A673 (cell line): ENCODE results near the gene KLHL33. TPM values are rescaled to one million over a fixed set of nuclear protein-coding genes. Genes with fewer than 3 reads are reported as not detected.

Experiments
- BruUV-seq: library from RNA; stranded (reverse); fragments of 400-500 nt; replicated peaks from 2 replicates; lab custom pipeline; 2021; lab: Mats Ljungman, UMichigan
- CTCF ChIA-PET: fragments of 300-600 bp; sonication (Branson Sonifier 250); formaldehyde crosslinking; loops from one replicate; lab custom pipeline; 2022; ENCODE audit warnings: antibody characterized with exemption; lab: Charles Lee
- POLR2A ChIA-PET: fragments of 300-600 bp; sonication (Branson Sonifier 250); formaldehyde crosslinking; loops from one replicate; lab custom pipeline; 2022; ENCODE audit warnings: antibody characterized with exemption; ENCODE audit not compliant: low non-redundant PET; lab: Charles Lee
- DNase-seq: peaks from one replicate; pipeline ENCODE4 v3.0.0-alpha.2; 2015; ENCODE audit warnings: low spot score
- H3K27ac ChIP-seq: fragments of 200-600 bp; sonication (generic); 2 replicates; pipeline ENCODE4 v1.5.1; 2016; ENCODE audit warnings: mixed run types, low read depth, mild to moderate bottlenecking, mixed read lengths, antibody characterized with exemption, low read length; ENCODE audit not compliant: poor library complexity, severe bottlenecking
- H3K27me3 ChIP-seq: fragments of 200-600 bp; sonication (generic); replicated peaks from 2 replicates; pipeline ENCODE4 v1.6.1; 2017; ENCODE audit warnings: mixed run types, low read depth, mild to moderate bottlenecking, mixed read lengths, antibody characterized with exemption, low read length; ENCODE audit not compliant: insufficient read depth, poor library complexity
- H3K36me3 ChIP-seq: fragments of 200-600 bp; sonication (generic); 2 replicates; pipeline ENCODE4 v1.6.1; 2016; ENCODE audit warnings: mixed run types, mild to moderate bottlenecking, mixed read lengths, antibody characterized with exemption, low read length; ENCODE audit not compliant: insufficient read depth, poor library complexity, severe bottlenecking
- H3K4me1 ChIP-seq: fragments of 200-600 bp; sonication (generic); 2 replicates; pipeline ENCODE4 v1.6.1; 2017; ENCODE audit warnings: mixed run types, mild to moderate bottlenecking, mixed read lengths, antibody characterized with exemption, low read length; ENCODE audit not compliant: insufficient read depth, poor library complexity, severe bottlenecking
- H3K4me3 ChIP-seq: fragments of 200-600 bp; sonication (generic); 2 replicates; pipeline ENCODE4 v1.5.1; 2016; ENCODE audit warnings: low read depth, mixed run types, mild to moderate bottlenecking, mixed read lengths, low read length; ENCODE audit not compliant: poor library complexity, severe bottlenecking
- H3K9me3 ChIP-seq: fragments of 200-600 bp; sonication (generic); 2 replicates; pipeline ENCODE4 v1.6.1; 2016; ENCODE audit warnings: mixed run types, low read depth, mild to moderate bottlenecking, mixed read lengths, antibody characterized with exemption, low read length; ENCODE audit not compliant: poor library complexity, severe bottlenecking
- EZH2 ChIP-seq: fragments of 200-600 bp; sonication (generic); IDR thresholded peaks from 2 replicates; pipeline ENCODE4 v1.6.1; 2017; ENCODE audit warnings: borderline replicate concordance, low read depth, mild to moderate bottlenecking, mixed read lengths, antibody characterized with exemption, low read length; ENCODE audit not compliant: poor library complexity, severe bottlenecking
- intact Hi-C: fragments of 100-400 bp; cut with micrococcal nuclease; formaldehyde crosslinking; loops from one replicate; pipeline ENCODE4 v1.10.0; 2022; ENCODE audit not compliant: unreplicated experiment
- total RNA-seq: library from RNA; stranded (reverse); gene quantifications from 2 replicates; pipeline ENCODE4 v1.2.3, GENCODE V29; 2021
- TF ChIP-seq, protein P1 (sequence below): fragments of 300-800, 200-600 bp; sonication (generic); conservative IDR thresholded peaks from 2 replicates; pipeline ENCODE4 v1.5.1; 2017; ENCODE audit warnings: low read depth, mild to moderate bottlenecking, antibody characterized with exemption, low read length, moderate library complexity, mixed read lengths

The KLHL33 gene
- total RNA-seq, 1 experiment from 2014 or later = 0.04 TPM

DNA sequence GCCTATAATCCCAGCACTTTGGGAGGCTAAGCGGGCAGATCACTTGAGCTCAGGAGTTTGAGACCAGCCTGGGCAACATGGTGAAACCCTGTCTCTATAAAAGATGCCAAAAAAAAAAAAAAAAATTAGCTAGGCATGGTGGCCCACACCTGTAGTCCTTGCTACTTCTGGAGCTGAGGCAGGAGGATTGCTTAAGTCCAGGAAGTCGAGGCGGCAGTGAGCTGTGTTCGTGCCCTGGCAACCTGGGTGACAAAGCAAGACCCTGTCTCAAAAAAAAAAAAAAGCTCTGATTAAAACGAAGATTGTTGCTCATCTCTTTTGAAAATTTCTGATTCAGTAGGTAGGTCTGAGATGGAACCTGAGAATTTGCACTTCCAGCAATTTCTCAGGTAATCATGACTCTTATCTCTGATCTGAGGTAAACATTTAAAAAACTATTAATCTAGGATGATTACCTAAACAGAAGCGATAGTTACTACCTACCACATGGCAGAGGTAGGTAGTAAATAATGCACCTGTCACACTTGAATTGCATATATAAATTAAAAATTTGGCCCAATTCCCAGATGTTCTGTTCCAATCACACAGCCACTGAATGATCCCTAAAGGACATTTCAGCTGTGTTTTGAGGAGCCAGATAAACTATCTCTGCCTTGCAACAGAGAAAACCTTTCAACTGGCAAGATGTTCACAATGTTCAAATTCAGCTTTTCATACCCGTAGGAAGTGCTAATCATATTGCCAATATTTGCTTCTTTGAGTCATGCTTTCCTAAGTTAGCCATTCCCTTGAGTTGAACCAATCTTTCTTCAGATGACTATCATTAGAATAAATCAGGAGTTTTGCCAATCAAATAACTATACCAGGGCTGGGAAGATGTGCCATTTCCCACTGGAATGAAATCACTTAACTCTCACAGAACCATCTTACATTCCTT lies 18.4 kb downstream of the KLHL33 start:
- no peaks in the 10 kb centered on the region for H3K9me3 ChIP-seq
- H3K27me3 ChIP-seq = no peaks in the 10 kb centered on the region
- POLR2A ChIA-PET = no interaction called here
- TF ChIP-seq EZH2 = no peak
- TF ChIP-seq, protein P1, sequence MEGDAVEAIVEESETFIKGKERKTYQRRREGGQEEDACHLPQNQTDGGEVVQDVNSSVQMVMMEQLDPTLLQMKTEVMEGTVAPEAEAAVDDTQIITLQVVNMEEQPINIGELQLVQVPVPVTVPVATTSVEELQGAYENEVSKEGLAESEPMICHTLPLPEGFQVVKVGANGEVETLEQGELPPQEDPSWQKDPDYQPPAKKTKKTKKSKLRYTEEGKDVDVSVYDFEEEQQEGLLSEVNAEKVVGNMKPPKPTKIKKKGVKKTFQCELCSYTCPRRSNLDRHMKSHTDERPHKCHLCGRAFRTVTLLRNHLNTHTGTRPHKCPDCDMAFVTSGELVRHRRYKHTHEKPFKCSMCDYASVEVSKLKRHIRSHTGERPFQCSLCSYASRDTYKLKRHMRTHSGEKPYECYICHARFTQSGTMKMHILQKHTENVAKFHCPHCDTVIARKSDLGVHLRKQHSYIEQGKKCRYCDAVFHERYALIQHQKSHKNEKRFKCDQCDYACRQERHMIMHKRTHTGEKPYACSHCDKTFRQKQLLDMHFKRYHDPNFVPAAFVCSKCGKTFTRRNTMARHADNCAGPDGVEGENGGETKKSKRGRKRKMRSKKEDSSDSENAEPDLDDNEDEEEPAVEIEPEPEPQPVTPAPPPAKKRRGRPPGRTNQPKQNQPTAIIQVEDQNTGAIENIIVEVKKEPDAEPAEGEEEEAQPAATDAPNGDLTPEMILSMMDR = no peak
- BruUV-seq = no TSS peak
- CTCF ChIA-PET = no interaction called here
- H3K36me3 ChIP-seq = no peaks in the 10 kb centered on the region
- H3K4me3 ChIP-seq = no peak overlapping the region
- intact Hi-C loops = no loop called here
- no peak for DNase-seq
- H3K4me1 ChIP-seq = peaks cover 8% of the 10 kb centered on the region
- no peak overlapping the region for H3K27ac ChIP-seq

DNA sequence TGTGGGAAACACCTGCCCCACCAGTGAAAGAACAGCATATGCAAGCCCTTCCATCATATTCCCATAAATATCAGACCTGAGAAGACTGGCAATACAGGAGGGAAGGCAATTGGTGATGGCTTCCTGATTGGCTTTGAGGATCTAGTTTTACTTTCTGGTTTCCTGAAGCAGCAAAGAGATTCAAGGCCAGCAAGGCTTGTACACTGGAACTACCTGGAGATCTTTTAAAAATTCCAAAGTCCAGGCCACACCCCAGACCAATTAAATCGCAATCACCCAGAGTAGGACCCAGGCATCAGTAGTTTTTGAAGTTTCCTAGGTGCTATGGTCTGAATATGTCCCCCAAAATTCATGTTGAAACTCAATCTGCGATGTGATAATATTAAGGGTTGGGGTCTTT lies 19.7 kb downstream of the KLHL33 start:
- Histone ChIP-seq H3K4me1 (peaks cover 13% of the 10 kb centered on the region), H3K9me3 (no peaks in the 10 kb centered on the region), H3K4me3 (no peak overlapping the region), H3K36me3 (no peaks in the 10 kb centered on the region), H3K27ac (no peak overlapping the region), H3K27me3 (no peaks in the 10 kb centered on the region)
- BruUV-seq = no TSS peak
- TF ChIP-seq, protein P1 = no peak
- TF ChIP-seq EZH2 = no peak
- CTCF ChIA-PET = interaction anchor here (0.7 to 1.2 kb wide), 5 partner anchors 25 to 194 kb away, joined by 3 to 6 read pairs (median 3); partner anchors contain the start of genes APEX1 and PARP2
- no peak for DNase-seq
- POLR2A ChIA-PET = no interaction called here
- intact Hi-C loops = no loop called here

DNA sequence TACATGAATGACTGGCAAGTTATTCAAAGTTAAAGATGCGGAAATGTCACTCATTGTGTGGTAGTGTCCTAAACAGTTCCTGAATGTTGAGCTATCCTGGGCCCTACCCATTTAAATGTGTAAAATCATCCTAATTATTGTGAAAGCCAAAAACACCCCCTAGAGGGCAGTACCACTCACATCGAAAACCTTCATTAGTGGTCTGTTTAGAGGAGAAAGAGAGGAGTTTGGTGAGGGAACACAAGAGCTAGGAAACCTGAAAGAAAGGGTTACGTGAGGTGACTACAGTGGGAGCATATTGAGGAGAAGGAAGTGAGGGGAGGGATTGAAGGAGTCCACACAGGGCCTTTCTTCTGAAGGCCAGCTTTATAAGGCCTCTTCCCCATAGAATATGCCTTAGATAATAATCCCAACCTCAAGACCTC lies 20.2 kb downstream of the KLHL33 start:
- Histone ChIP-seq H3K27ac (no peak overlapping the region), H3K4me3 (no peak overlapping the region), H3K27me3 (no peaks in the 10 kb centered on the region), H3K36me3 (no peaks in the 10 kb centered on the region), H3K9me3 (no peaks in the 10 kb centered on the region), H3K4me1 (peaks cover 13% of the 10 kb centered on the region)
- intact Hi-C loops = no loop called here
- BruUV-seq = no TSS peak
- ChIA-PET CTCF (interaction anchor here (0.6 to 1.2 kb wide), 7 partner anchors 25 to 555 kb away, joined by 3 to 6 read pairs (median 3); partner anchors contain the start of genes APEX1 and PARP2), POLR2A (no interaction called here)
- DNase-seq = peak; percentile 80
- TF ChIP-seq EZH2 = no peak
- TF ChIP-seq, protein P1 = peak; percentile 74
